ENCODE measurements around the gene PADI1. TPM values are rescaled to one million over a fixed set of nuclear protein-coding genes. Genes with fewer than 3 reads are reported as not detected.

Gene PADI1
- total RNA-seq, 4 donors from 2014 or later: not detected

DNA sequence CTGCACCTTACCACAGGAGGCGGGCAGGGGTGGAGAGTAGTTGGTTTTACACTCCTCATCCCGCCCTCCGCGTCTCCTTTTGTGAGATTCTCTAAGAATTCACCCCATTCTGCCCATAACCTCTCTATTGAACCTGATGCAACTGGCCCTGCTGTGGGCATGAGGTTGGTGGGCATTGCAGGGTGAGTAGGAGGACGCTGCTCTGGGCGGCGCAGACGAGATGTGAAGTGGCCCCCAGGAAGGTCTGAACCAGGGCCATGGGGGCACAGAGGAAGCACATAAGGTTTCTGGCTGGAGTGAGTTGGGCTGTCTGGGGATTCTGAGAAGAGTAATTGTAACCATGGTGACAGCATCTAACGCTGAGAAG lies 8.8 kb downstream of the PADI1 start:
- Histone ChIP-seq H3K4me1 (no peaks in the 10 kb centered on the region), H3K27ac (no peak overlapping the region), H3K9me3 (no peaks in the 10 kb centered on the region), H3K36me3 (no peaks in the 10 kb centered on the region), H3K27me3 (peaks cover 11 to 41% (median 28%) of the 10 kb centered on the region in 3 donors), H3K4me3 (no peak overlapping the region)
- TF ChIP-seq, protein P1, sequence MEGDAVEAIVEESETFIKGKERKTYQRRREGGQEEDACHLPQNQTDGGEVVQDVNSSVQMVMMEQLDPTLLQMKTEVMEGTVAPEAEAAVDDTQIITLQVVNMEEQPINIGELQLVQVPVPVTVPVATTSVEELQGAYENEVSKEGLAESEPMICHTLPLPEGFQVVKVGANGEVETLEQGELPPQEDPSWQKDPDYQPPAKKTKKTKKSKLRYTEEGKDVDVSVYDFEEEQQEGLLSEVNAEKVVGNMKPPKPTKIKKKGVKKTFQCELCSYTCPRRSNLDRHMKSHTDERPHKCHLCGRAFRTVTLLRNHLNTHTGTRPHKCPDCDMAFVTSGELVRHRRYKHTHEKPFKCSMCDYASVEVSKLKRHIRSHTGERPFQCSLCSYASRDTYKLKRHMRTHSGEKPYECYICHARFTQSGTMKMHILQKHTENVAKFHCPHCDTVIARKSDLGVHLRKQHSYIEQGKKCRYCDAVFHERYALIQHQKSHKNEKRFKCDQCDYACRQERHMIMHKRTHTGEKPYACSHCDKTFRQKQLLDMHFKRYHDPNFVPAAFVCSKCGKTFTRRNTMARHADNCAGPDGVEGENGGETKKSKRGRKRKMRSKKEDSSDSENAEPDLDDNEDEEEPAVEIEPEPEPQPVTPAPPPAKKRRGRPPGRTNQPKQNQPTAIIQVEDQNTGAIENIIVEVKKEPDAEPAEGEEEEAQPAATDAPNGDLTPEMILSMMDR (IDR thresholded peaks at IDR 0.05 in 4 of 5, conservative IDR thresholded peaks at IDR 0.05 in 1 of 5): no peak
- TF ChIP-seq POLR2A (IDR thresholded peaks at IDR 0.05): no peak
- intact Hi-C loops (cut with DNase I; ENCODE audit: low total_unique reads) (no loop called here), in situ Hi-C loops (cut with MboI; ENCODE audit: low sequenced_read_pairs in 4 of 4) (no loop called here)
- DNase-seq (no peak), ATAC-seq (no peak)

DNA sequence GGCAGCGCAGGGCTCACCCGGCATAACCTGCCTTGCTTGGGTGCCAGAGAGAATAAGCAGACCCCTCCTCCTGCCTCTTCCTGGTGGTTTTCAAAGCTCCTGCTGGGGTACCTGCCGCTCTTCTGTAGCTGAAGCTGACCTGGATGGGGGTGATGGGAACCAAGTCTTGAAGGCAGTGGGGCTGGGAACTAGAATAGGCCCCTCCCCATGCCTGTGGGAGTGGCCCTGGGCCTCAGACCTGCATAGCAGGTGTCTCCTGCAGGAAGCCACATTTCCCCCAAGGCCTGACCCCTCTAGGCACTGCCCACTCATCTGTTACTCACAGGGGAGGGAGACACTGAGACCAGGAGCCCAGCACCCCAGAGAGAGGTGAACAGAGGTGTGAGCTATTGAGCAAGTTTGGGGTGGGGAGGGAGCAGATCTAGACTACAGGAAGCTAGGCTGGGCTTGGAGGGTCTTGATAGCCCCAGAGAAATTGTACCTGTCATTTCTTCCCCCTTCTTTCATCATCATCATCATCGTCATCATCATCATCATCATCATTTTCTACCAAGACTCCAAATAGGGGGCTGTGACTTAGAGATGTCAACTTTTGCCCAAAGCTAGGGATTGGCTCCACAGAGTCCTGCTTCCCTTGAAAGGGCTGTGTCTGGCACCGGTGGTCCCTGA lies 10.1 kb downstream of the PADI1 start:
- Histone ChIP-seq H3K4me3 (no peak overlapping the region), H3K27ac (no peak overlapping the region), H3K27me3 (peaks cover 11 to 41% (median 28%) of the 10 kb centered on the region in 3 donors), H3K36me3 (no peaks in the 10 kb centered on the region), H3K9me3 (no peaks in the 10 kb centered on the region), H3K4me1 (no peaks in the 10 kb centered on the region)
- in situ Hi-C loops (cut with MboI; ENCODE audit: low sequenced_read_pairs in 4 of 4): no loop called here
- no peak for ATAC-seq
- intact Hi-C loops (cut with DNase I; ENCODE audit: low total_unique reads): no loop called here
- DNase-seq: no peak
- TF ChIP-seq POLR2A (IDR thresholded peaks at IDR 0.05): no peak
- TF ChIP-seq, protein P1 (IDR thresholded peaks at IDR 0.05 in 4 of 5, conservative IDR thresholded peaks at IDR 0.05 in 1 of 5): no peak

DNA sequence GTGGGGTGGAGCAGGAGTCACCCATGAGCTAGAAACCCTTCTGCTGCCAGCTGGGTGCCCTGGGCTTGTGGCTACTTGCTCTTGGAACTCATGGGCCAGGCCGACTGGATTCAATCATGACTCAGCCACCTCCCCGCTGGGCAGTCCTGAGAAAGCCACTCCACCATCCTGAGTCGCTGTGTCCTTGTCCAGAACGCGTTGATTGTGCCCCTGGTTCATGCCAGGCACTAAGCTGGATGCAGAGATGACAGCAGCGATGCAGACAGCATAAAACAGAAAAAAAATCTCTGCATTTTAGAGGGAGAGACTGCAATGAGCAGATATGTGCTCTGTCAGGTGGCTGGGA lies 10.6 kb downstream of the PADI1 start:
- intact Hi-C loops (cut with DNase I; ENCODE audit: low total_unique reads) (no loop called here), in situ Hi-C loops (cut with MboI; ENCODE audit: low sequenced_read_pairs in 4 of 4) (no loop called here)
- H3K36me3 ChIP-seq: no peaks in the 10 kb centered on the region
- DNase-seq: no peak
- H3K27ac ChIP-seq: no peak overlapping the region
- ATAC-seq: no peak
- TF ChIP-seq, protein P1 (IDR thresholded peaks at IDR 0.05 in 4 of 5, conservative IDR thresholded peaks at IDR 0.05 in 1 of 5): no peak
- TF ChIP-seq POLR2A (IDR thresholded peaks at IDR 0.05): no peak
- H3K4me3 ChIP-seq: no peak overlapping the region
- no peaks in the 10 kb centered on the region for H3K4me1 ChIP-seq
- peaks cover 11 to 41% (median 28%) of the 10 kb centered on the region in 3 donors for H3K27me3 ChIP-seq
- no peaks in the 10 kb centered on the region for H3K9me3 ChIP-seq

- peaks cover 11 to 41% (median 28%) of the 10 kb centered on the region in 3 donors for H3K27me3 ChIP-seq
- ATAC-seq: no peak
- in situ Hi-C loops (cut with MboI; ENCODE audit: low sequenced_read_pairs in 4 of 4): no loop called here
- no peak overlapping the region for H3K27ac ChIP-seq
- intact Hi-C loops (cut with DNase I; ENCODE audit: low total_unique reads): no loop called here
- no peak overlapping the region for H3K4me3 ChIP-seq
- no peak for DNase-seq
- H3K4me1 ChIP-seq: no peaks in the 10 kb centered on the region
- H3K9me3 ChIP-seq: no peaks in the 10 kb centered on the region
- no peaks in the 10 kb centered on the region for H3K36me3 ChIP-seq
- TF ChIP-seq, protein P1 (IDR thresholded peaks at IDR 0.05 in 4 of 5, conservative IDR thresholded peaks at IDR 0.05 in 1 of 5): no peak
- no peak for TF ChIP-seq POLR2A (IDR thresholded peaks at IDR 0.05)
These were observed 11.2 kb downstream of the PADI1 start for GRCh38 chr1:17216078-17216477.

DNA sequence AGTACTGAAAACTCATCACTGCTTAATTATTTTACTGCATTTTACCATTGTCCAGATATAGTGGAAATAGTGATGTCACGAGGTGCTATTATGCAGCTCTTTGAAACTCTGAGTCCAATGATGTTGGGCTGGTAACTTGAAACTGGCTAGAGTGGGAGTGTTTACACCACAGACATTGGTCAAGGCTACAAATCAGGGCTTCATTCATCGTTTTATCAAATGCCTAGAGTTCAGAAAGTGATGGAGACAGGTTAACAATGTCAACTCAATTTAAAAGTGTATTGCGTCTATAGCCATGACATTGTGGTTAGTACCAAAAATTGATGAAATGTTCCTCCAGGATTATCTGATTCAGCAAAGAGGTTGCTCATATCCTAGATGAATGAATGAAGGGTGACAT lies 12.7 kb downstream of the PADI1 start:
- ATAC-seq: no peak
- H3K36me3 ChIP-seq: no peaks in the 10 kb centered on the region
- intact Hi-C loops (cut with DNase I; ENCODE audit: low total_unique reads) (no loop called here), in situ Hi-C loops (cut with MboI; ENCODE audit: low sequenced_read_pairs in 4 of 4) (no loop called here)
- H3K9me3 ChIP-seq: no peaks in the 10 kb centered on the region
- peaks cover 0 to 36% (median 28%) of the 10 kb centered on the region in 3 donors for H3K27me3 ChIP-seq
- H3K27ac ChIP-seq: no peak overlapping the region
- no peak for DNase-seq
- no peak overlapping the region for H3K4me3 ChIP-seq
- TF ChIP-seq, protein P1 (IDR thresholded peaks at IDR 0.05 in 4 of 5, conservative IDR thresholded peaks at IDR 0.05 in 1 of 5): no peak
- TF ChIP-seq POLR2A (IDR thresholded peaks at IDR 0.05): no peak
- no peaks in the 10 kb centered on the region for H3K4me1 ChIP-seq

All from gastrocnemius medialis (tissue), 4 donors.